Neural cell (in vitro differentiated cells): Measurements from ENCODE around the gene LNX1. TPM values are rescaled to one million over a fixed set of nuclear protein-coding genes. Genes with fewer than 3 reads are reported as not detected.

ENCODE experiments used
- H2AFZ ChIP-seq: fragments of 200-600, 300-800 bp; sonication (generic), shearing (Covaris generic); 2 replicates; pipeline ENCODE4 v1.6.0; 2014; ENCODE audit warnings: low read depth, mild to moderate bottlenecking, antibody characterized with exemption, low read length, moderate library complexity
- H3F3A ChIP-seq: fragments of 200-600 bp; shearing (Covaris generic); 2 replicates; pipeline ENCODE4 v1.6.1; 2016; ENCODE audit warnings: mild to moderate bottlenecking, moderate library complexity, mixed read lengths, antibody characterized with exemption, low read length; ENCODE audit not compliant: insufficient read depth, poor library complexity, severe bottlenecking
- H3K27ac ChIP-seq: fragments of 200-600, 300-800 bp; sonication (generic), shearing (Covaris generic); 2 replicates; pipeline ENCODE4 v1.5.1; 2014; ENCODE audit warnings: mild to moderate bottlenecking, low read length, moderate library complexity
- H3K27me3 ChIP-seq: fragments of 300-800, 200-600 bp; sonication (generic), shearing (Covaris generic); 2 replicates; pipeline ENCODE4 v1.6.0; 2014; ENCODE audit warnings: mild to moderate bottlenecking, low read depth, low read length, moderate library complexity; ENCODE audit not compliant: insufficient read depth
- H3K36me3 ChIP-seq: fragments of 300-800, 200-600 bp; sonication (generic), shearing (Covaris generic); 2 replicates; pipeline ENCODE4 v1.5.1; 2014; ENCODE audit warnings: mild to moderate bottlenecking, antibody characterized with exemption, low read length, moderate library complexity; ENCODE audit not compliant: insufficient read depth
- H3K4me2 ChIP-seq: fragments of 300-800, 200-600 bp; sonication (generic), shearing (Covaris generic); 2 replicates; pipeline ENCODE4 v1.6.0; 2014; ENCODE audit warnings: mild to moderate bottlenecking, low read length
- H3K4me3 ChIP-seq: fragments of 300-800, 200-600 bp; sonication (generic), shearing (Covaris generic); 2 replicates; pipeline ENCODE4 v1.5.1; 2014; ENCODE audit warnings: mild to moderate bottlenecking, low read length, moderate library complexity
- H3K79me2 ChIP-seq: fragments of 200-600 bp; shearing (Covaris generic); replicated peaks from 2 replicates; pipeline ENCODE4 v1.6.0; 2014; ENCODE audit warnings: mild to moderate bottlenecking, low read length, moderate library complexity; ENCODE audit not compliant: insufficient read depth
- H3K9ac ChIP-seq: fragments of 300-800, 200-600 bp; sonication (generic), shearing (Covaris generic); 2 replicates; pipeline ENCODE4 v1.6.1; 2016; ENCODE audit warnings: mild to moderate bottlenecking, low read length, mixed read lengths
- H3K9me2 ChIP-seq: fragments of 200-600 bp; shearing (Covaris generic); 2 replicates; pipeline ENCODE4 v1.6.1; 2016; ENCODE audit warnings: mild to moderate bottlenecking, low read length, mixed read lengths; ENCODE audit not compliant: insufficient read depth
- H3K9me3 ChIP-seq: fragments of 200-600, 300-800 bp; sonication (generic), shearing (Covaris generic); 2 replicates; pipeline ENCODE4 v1.6.1; 2016; ENCODE audit warnings: mild to moderate bottlenecking, mixed run types, low read length, moderate library complexity, mixed read lengths
- H4K20me1 ChIP-seq: fragments of 200-600 bp; shearing (Covaris generic); 2 replicates; pipeline ENCODE4 v1.6.1; 2016; ENCODE audit warnings: mild to moderate bottlenecking, mixed run types; ENCODE audit not compliant: insufficient read depth
- EP300 ChIP-seq: fragments of 450-650 bp; conservative IDR thresholded peaks from 2 replicates; pipeline ENCODE4 v1.6.1; 2014; ENCODE audit warnings: antibody characterized with exemption, mild to moderate bottlenecking, moderate library complexity; ENCODE audit not compliant: poor library complexity, severe bottlenecking
- EZH2 ChIP-seq: fragments of 200-600, 300-800 bp; shearing (Covaris generic), sonication (generic); IDR thresholded peaks from 2 replicates; pipeline ENCODE4 v1.6.1; 2014; ENCODE audit warnings: antibody characterized with exemption, low read length, borderline replicate concordance, mild to moderate bottlenecking; ENCODE audit not compliant: insufficient read depth, poor library complexity, severe bottlenecking
- MXI1 ChIP-seq: fragments of 450-650 bp; conservative IDR thresholded peaks from 2 replicates; pipeline ENCODE4 v1.6.1; 2014; ENCODE audit warnings: antibody characterized with exemption, mild to moderate bottlenecking; ENCODE audit not compliant: poor library complexity, severe bottlenecking
- POLR2AphosphoS5 ChIP-seq: IDR thresholded peaks from 2 replicates; pipeline ENCODE4 v1.6.1; 2012
- RAD21 ChIP-seq: fragments of 450-650 bp; conservative IDR thresholded peaks from 2 replicates; pipeline ENCODE4 v1.6.1; 2014; ENCODE audit warnings: antibody characterized with exemption, mild to moderate bottlenecking, moderate library complexity
- SMC3 ChIP-seq: fragments of 450-650 bp; conservative IDR thresholded peaks from 2 replicates; pipeline ENCODE4 v1.6.1; 2014; ENCODE audit warnings: antibody characterized with exemption, mild to moderate bottlenecking, moderate library complexity; ENCODE audit not compliant: poor library complexity
- TAF1 ChIP-seq: IDR thresholded peaks from 2 replicates; pipeline ENCODE4 v1.6.1; 2012; ENCODE audit warnings: low read depth
- polyA plus RNA-seq: library from polyadenylated mRNA; depleted of rRNA; stranded (reverse); fragments of >200 nt; gene quantifications from 2 replicates; pipeline ENCODE4 v1.2.3, GENCODE V29; 2014
- TF ChIP-seq, protein P1 (sequence below): fragments of 450-650 bp; IDR thresholded peaks from 2 replicates; pipeline ENCODE4 v1.5.1; 2014; ENCODE audit warnings: antibody characterized with exemption, mild to moderate bottlenecking, moderate library complexity; ENCODE audit not compliant: poor library complexity, severe bottlenecking
- TF ChIP-seq, protein P2 (sequence below): IDR thresholded peaks from 2 replicates; pipeline ENCODE4 v1.6.1; 2012; ENCODE audit warnings: borderline replicate concordance

The LNX1 gene
- polyA plus RNA-seq, 1 donor from 2014 or later: 3.4 TPM

DNA sequence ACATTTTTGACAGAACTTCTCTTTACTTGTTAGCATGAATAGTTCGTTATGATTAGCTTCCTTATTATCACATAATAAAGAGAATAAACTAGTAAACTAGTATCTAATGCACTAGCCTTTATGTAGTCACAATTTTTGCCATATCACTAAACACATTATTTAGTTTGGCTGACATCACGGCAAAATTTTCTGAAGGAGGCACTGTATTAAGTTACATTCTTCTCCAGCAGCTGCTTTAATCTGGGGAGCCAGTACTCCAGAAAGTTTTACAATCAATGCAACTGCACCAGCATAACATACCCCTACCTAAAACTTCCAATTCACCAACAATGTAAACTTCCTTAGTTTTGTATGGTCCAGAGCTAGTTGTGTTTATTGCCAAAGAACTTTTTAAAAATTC is 126.0 kb downstream of the LNX1 start:
- Histone ChIP-seq H3F3A (no peaks in the 10 kb centered on the region), H4K20me1 (no peaks in the 10 kb centered on the region), H3K9ac (no peak overlapping the region), H3K27me3 (no peaks in the 10 kb centered on the region), H2AFZ (no peak overlapping the region), H3K79me2 (no peaks in the 10 kb centered on the region), H3K4me2 (no peak overlapping the region), H3K36me3 (peaks cover 10% of the 10 kb centered on the region), H3K27ac (no peak overlapping the region), H3K4me3 (no peak overlapping the region), H3K9me2 (no peaks in the 10 kb centered on the region), H3K9me3 (no peaks in the 10 kb centered on the region)
- no peak for TF ChIP-seq EZH2
- no peak for TF ChIP-seq MXI1
- no peak for TF ChIP-seq EP300
- no peak for TF ChIP-seq POLR2AphosphoS5
- no peak for TF ChIP-seq SMC3
- TF ChIP-seq, protein P1, sequence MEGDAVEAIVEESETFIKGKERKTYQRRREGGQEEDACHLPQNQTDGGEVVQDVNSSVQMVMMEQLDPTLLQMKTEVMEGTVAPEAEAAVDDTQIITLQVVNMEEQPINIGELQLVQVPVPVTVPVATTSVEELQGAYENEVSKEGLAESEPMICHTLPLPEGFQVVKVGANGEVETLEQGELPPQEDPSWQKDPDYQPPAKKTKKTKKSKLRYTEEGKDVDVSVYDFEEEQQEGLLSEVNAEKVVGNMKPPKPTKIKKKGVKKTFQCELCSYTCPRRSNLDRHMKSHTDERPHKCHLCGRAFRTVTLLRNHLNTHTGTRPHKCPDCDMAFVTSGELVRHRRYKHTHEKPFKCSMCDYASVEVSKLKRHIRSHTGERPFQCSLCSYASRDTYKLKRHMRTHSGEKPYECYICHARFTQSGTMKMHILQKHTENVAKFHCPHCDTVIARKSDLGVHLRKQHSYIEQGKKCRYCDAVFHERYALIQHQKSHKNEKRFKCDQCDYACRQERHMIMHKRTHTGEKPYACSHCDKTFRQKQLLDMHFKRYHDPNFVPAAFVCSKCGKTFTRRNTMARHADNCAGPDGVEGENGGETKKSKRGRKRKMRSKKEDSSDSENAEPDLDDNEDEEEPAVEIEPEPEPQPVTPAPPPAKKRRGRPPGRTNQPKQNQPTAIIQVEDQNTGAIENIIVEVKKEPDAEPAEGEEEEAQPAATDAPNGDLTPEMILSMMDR: no peak
- no peak for TF ChIP-seq RAD21
- TF ChIP-seq, protein P2, sequence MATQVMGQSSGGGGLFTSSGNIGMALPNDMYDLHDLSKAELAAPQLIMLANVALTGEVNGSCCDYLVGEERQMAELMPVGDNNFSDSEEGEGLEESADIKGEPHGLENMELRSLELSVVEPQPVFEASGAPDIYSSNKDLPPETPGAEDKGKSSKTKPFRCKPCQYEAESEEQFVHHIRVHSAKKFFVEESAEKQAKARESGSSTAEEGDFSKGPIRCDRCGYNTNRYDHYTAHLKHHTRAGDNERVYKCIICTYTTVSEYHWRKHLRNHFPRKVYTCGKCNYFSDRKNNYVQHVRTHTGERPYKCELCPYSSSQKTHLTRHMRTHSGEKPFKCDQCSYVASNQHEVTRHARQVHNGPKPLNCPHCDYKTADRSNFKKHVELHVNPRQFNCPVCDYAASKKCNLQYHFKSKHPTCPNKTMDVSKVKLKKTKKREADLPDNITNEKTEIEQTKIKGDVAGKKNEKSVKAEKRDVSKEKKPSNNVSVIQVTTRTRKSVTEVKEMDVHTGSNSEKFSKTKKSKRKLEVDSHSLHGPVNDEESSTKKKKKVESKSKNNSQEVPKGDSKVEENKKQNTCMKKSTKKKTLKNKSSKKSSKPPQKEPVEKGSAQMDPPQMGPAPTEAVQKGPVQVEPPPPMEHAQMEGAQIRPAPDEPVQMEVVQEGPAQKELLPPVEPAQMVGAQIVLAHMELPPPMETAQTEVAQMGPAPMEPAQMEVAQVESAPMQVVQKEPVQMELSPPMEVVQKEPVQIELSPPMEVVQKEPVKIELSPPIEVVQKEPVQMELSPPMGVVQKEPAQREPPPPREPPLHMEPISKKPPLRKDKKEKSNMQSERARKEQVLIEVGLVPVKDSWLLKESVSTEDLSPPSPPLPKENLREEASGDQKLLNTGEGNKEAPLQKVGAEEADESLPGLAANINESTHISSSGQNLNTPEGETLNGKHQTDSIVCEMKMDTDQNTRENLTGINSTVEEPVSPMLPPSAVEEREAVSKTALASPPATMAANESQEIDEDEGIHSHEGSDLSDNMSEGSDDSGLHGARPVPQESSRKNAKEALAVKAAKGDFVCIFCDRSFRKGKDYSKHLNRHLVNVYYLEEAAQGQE: no peak

GRCh38 chr4:53463340-53463739 is 127.9 kb downstream of the LNX1 start:
- peaks cover 10% of the 10 kb centered on the region for H3K36me3 ChIP-seq
- H3K9ac ChIP-seq: no peak overlapping the region
- no peaks in the 10 kb centered on the region for H3K9me2 ChIP-seq
- no peak overlapping the region for H3K27ac ChIP-seq
- no peaks in the 10 kb centered on the region for H3F3A ChIP-seq
- H3K79me2 ChIP-seq: no peaks in the 10 kb centered on the region
- H3K4me3 ChIP-seq: no peak overlapping the region
- H3K9me3 ChIP-seq: no peaks in the 10 kb centered on the region
- TF ChIP-seq MXI1: no peak
- TF ChIP-seq, protein P1: no peak
- TF ChIP-seq, protein P2: no peak
- TF ChIP-seq SMC3: no peak
- no peak for TF ChIP-seq TAF1
- no peak for TF ChIP-seq EP300
- no peak for TF ChIP-seq EZH2
- no peak for TF ChIP-seq POLR2AphosphoS5
- no peak for TF ChIP-seq RAD21
- no peak overlapping the region for H2AFZ ChIP-seq
- H3K27me3 ChIP-seq: no peaks in the 10 kb centered on the region
- H3K4me2 ChIP-seq: no peak overlapping the region
- H4K20me1 ChIP-seq: no peaks in the 10 kb centered on the region
